ENCODE results near the gene CCDC9.
"Not testable (repeated sequence)": the region's sequence is repeated elsewhere in the genome, so short reads cannot be mapped to it uniquely, and the experiment has no call there.

CCDC9 gene

GRCh38 chr19:47280183-47280797 lies 24.0 kb downstream of the CCDC9 start:
- peak in 1 of 2 donors; percentile 41 for DNase-seq (ENCODE audit: low read depth in 2 of 2)
- TF ChIP-seq, protein P1, sequence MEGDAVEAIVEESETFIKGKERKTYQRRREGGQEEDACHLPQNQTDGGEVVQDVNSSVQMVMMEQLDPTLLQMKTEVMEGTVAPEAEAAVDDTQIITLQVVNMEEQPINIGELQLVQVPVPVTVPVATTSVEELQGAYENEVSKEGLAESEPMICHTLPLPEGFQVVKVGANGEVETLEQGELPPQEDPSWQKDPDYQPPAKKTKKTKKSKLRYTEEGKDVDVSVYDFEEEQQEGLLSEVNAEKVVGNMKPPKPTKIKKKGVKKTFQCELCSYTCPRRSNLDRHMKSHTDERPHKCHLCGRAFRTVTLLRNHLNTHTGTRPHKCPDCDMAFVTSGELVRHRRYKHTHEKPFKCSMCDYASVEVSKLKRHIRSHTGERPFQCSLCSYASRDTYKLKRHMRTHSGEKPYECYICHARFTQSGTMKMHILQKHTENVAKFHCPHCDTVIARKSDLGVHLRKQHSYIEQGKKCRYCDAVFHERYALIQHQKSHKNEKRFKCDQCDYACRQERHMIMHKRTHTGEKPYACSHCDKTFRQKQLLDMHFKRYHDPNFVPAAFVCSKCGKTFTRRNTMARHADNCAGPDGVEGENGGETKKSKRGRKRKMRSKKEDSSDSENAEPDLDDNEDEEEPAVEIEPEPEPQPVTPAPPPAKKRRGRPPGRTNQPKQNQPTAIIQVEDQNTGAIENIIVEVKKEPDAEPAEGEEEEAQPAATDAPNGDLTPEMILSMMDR (IDR thresholded peaks at IDR 0.05; ENCODE audit: low read depth, low read length), result peak; percentile 60
- no peak overlapping the region for H3K4me3 ChIP-seq (replicated peaks in 1 of 2; ENCODE audit: low read depth in 2 of 2, low read length in 2 of 2)

GRCh38 chr19:47283405-47284059 lies 27.2 kb downstream of the CCDC9 start:
- DNase-seq (ENCODE audit: low read depth in 2 of 2), result peak in 1 of 2 donors; percentile 35
- H3K4me3 ChIP-seq (replicated peaks in 1 of 2; ENCODE audit: low read depth in 2 of 2, low read length in 2 of 2), result no peak overlapping the region
- TF ChIP-seq, protein P1 (IDR thresholded peaks at IDR 0.05; ENCODE audit: low read depth, low read length), result no peak

DNA sequence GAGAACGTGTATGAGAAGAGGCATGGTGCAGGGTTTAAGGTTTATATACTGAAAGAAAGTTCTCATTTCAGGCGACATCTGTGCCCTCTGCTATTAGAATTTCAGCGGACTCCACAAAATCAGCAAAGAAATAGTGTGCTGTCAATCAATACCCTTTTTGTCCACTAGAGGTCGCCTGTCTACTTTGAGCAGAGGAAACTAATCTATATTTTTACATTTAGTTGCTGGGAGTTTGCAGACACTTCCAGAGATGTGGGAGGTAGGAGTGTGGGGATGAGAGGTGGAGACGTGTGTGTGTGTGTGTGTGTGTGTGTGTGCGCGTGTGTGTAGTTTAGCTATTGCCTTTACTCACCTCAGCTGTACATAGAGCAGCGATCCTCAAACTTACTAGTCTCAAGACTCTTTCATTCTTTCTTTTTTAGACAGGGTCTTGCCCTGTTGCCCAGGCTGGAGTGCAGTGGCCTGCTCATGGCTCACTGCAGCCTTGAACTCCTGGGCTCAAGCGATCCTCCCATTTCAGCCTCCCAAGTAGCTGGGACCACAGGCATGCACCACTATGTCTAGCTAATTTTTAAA lies 28.1 kb downstream of the CCDC9 start:
- DNase-seq (ENCODE audit: low read depth in 2 of 2), result peak; percentile 75 to 80
- TF ChIP-seq, protein P1 (IDR thresholded peaks at IDR 0.05; ENCODE audit: low read depth, low read length), result peak; percentile 76
- H3K4me3 ChIP-seq (replicated peaks in 1 of 2; ENCODE audit: low read depth in 2 of 2, low read length in 2 of 2), result no peak overlapping the region

- H3K4me3 ChIP-seq (replicated peaks in 1 of 2; ENCODE audit: low read depth in 2 of 2, low read length in 2 of 2), result no peak overlapping the region
- peak; percentile 84 to 89 for DNase-seq (ENCODE audit: low read depth in 2 of 2)
- TF ChIP-seq, protein P1 (IDR thresholded peaks at IDR 0.05; ENCODE audit: low read depth, low read length), result peak; percentile 74
Observed at GRCh38 chr19:47296036-47296435, 39.7 kb downstream of the CCDC9 start.

- DNase-seq (ENCODE audit: low read depth in 2 of 2), result not testable (repeated sequence)
Observed at GRCh38 chr19:47300867-47301266, 44.5 kb downstream of the CCDC9 start.

DNA sequence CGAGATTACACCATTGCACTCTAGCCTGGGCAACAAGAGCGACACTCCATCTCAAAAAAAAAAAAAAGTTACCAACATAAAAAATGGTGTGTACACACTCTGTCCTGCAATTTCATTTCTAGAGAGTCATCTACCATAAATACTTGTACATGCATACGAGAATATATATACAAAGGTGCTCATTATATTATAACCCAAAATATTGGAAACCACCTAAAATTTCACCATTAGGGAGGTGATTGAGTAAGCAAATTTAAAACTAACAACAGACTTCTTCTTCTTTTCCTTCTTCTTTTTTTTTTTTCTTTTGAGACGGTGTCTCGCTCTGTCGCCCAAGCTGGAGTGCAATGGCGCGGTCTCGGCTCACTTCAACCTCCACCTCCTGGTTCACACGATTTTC lies 45.9 kb downstream of the CCDC9 start:
- no peak overlapping the region for H3K4me3 ChIP-seq (replicated peaks in 1 of 2; ENCODE audit: low read depth in 2 of 2, low read length in 2 of 2)
- no peak for DNase-seq (ENCODE audit: low read depth in 2 of 2)
- TF ChIP-seq, protein P1 (IDR thresholded peaks at IDR 0.05; ENCODE audit: low read depth, low read length), result no peak

More at GRCh38 chr19:47300867-47301266, 44.5 kb downstream of the CCDC9 start:
- not testable (repeated sequence) for H3K4me3 ChIP-seq (replicated peaks in 1 of 2; ENCODE audit: low read depth in 2 of 2, low read length in 2 of 2)

- no peak overlapping the region for H3K4me3 ChIP-seq (replicated peaks in 1 of 2; ENCODE audit: low read depth in 2 of 2, low read length in 2 of 2)
- TF ChIP-seq, protein P1 (IDR thresholded peaks at IDR 0.05; ENCODE audit: low read depth, low read length), result no peak
- no peak for DNase-seq (ENCODE audit: low read depth in 2 of 2)
Observed at GRCh38 chr19:47303966-47304365, 47.6 kb downstream of the CCDC9 start.

Measured in cardiac fibroblast (primary cell).